ENCODE results near the gene SCARB1. TPM values are rescaled to one million over a fixed set of nuclear protein-coding genes. Genes with fewer than 3 reads are reported as not detected.

The SCARB1 gene
- total RNA-seq, 4 donors from 2014 or later: 33.7 to 252 (median 43.6) TPM

- Histone ChIP-seq H3K36me3 (no peaks in the 10 kb centered on the region), H3K27ac (peak overlapping the region in 1 of 4 donors; percentile 23), H3K4me1 (peaks cover 8 to 32% (median 20%) of the 10 kb centered on the region in 4 donors), H3K27me3 (no peaks in the 10 kb centered on the region), H3K4me3 (no peak overlapping the region), H3K9me3 (no peaks in the 10 kb centered on the region)
- WGBS, 2 donors (ENCODE audit: low coverage in 1 of 2): 95% methylated on average over 4 of the region's 4 CpGs; no CpG with 5 or more reads in 1 of the 2 donors
- intact Hi-C loops (cut with DNase I; ENCODE audit: low total_unique reads) (loop anchor here (5.0 kb wide), 1 partner anchor 40 kb away; no protein-coding TSS in a partner anchor), in situ Hi-C loops (cut with MboI; ENCODE audit: low pct_ligation_motif_present in 1 of 4, low pct_unique_long_range_greater_than_20kb in 1 of 4, low sequenced_read_pairs in 3 of 4) (loop anchor here in 3 of 4 donors (25.0 kb wide), 5 partner anchors 170 to 420 kb away; no protein-coding TSS in a partner anchor)
- no peak for DNase-seq
- TF ChIP-seq POLR2A (IDR thresholded peaks at IDR 0.05): no peak
- TF ChIP-seq EP300 (IDR thresholded peaks at IDR 0.05; ENCODE audit: low read depth): no peak
- TF ChIP-seq POLR2AphosphoS5 (IDR thresholded peaks at IDR 0.05): no peak
- no peak for TF ChIP-seq CTCF (IDR thresholded peaks at IDR 0.05)
Measured at GRCh38 chr12:124757329-124757728, 106.3 kb downstream of the SCARB1 start.

- H3K9me3 ChIP-seq: no peaks in the 10 kb centered on the region
- H3K4me1 ChIP-seq: peaks cover 8 to 32% (median 18%) of the 10 kb centered on the region in 4 donors
- H3K27ac ChIP-seq: peak overlapping the region; percentile 77 to 90 (median 85)
- intact Hi-C loops (cut with DNase I; ENCODE audit: low total_unique reads) (loop anchor here (5.0 kb wide), 1 partner anchor 39 kb away; no protein-coding TSS in a partner anchor), in situ Hi-C loops (cut with MboI; ENCODE audit: low pct_ligation_motif_present in 1 of 4, low pct_unique_long_range_greater_than_20kb in 1 of 4, low sequenced_read_pairs in 3 of 4) (loop anchor here in 3 of 4 donors (25.0 kb wide), 5 partner anchors 169 to 419 kb away; no protein-coding TSS in a partner anchor)
- no peak overlapping the region for H3K4me3 ChIP-seq
- no peaks in the 10 kb centered on the region for H3K27me3 ChIP-seq
- TF ChIP-seq POLR2A (IDR thresholded peaks at IDR 0.05) (no peak), CTCF (IDR thresholded peaks at IDR 0.05) (no peak), EP300 (IDR thresholded peaks at IDR 0.05; ENCODE audit: low read depth) (no peak), POLR2AphosphoS5 (IDR thresholded peaks at IDR 0.05) (no peak)
- H3K36me3 ChIP-seq: no peaks in the 10 kb centered on the region
- WGBS, 2 donors (ENCODE audit: low coverage in 1 of 2): 81% methylated on average over 3 of the region's 3 CpGs; no CpG with 5 or more reads in 1 of the 2 donors
- DNase-seq: no peak
Measured at GRCh38 chr12:124756760-124757159, 106.9 kb downstream of the SCARB1 start.

- 69 to 93% methylated on average over 2 to 6 of the region's 6 CpGs for WGBS, 2 donors (ENCODE audit: low coverage in 1 of 2)
- in situ Hi-C loops (cut with MboI; ENCODE audit: low pct_ligation_motif_present in 1 of 4, low pct_unique_long_range_greater_than_20kb in 1 of 4, low sequenced_read_pairs in 3 of 4): loop anchor here in 3 of 4 donors (25.0 kb wide), 5 partner anchors 169 to 419 kb away; no protein-coding TSS in a partner anchor
- H3K36me3 ChIP-seq: no peaks in the 10 kb centered on the region
- no peak for DNase-seq
- no peaks in the 10 kb centered on the region for H3K9me3 ChIP-seq
- peak overlapping the region; percentile 77 to 90 (median 85) for H3K27ac ChIP-seq
- H3K4me3 ChIP-seq: no peak overlapping the region
- H3K4me1 ChIP-seq: peaks cover 8 to 30% (median 18%) of the 10 kb centered on the region in 4 donors
- intact Hi-C loops (cut with DNase I; ENCODE audit: low total_unique reads): loop anchor here (5.0 kb wide), 1 partner anchor 39 kb away; no protein-coding TSS in a partner anchor
- TF ChIP-seq EP300 (IDR thresholded peaks at IDR 0.05; ENCODE audit: low read depth): no peak
- no peak for TF ChIP-seq POLR2AphosphoS5 (IDR thresholded peaks at IDR 0.05)
- TF ChIP-seq CTCF (IDR thresholded peaks at IDR 0.05): no peak
- no peak for TF ChIP-seq POLR2A (IDR thresholded peaks at IDR 0.05)
- no peaks in the 10 kb centered on the region for H3K27me3 ChIP-seq
Measured at GRCh38 chr12:124756166-124756565, 107.5 kb downstream of the SCARB1 start.

- Histone ChIP-seq H3K4me3 (no peak overlapping the region), H3K9me3 (no peaks in the 10 kb centered on the region), H3K27ac (peak overlapping the region; percentile 77 to 90 (median 85)), H3K27me3 (no peaks in the 10 kb centered on the region), H3K36me3 (no peaks in the 10 kb centered on the region), H3K4me1 (peaks cover 8 to 30% (median 18%) of the 10 kb centered on the region in 4 donors)
- 69 to 78% methylated on average over 4 to 8 of the region's 8 CpGs for WGBS, 2 donors (ENCODE audit: low coverage in 1 of 2)
- no peak for DNase-seq
- in situ Hi-C loops (cut with MboI; ENCODE audit: low pct_ligation_motif_present in 1 of 4, low pct_unique_long_range_greater_than_20kb in 1 of 4, low sequenced_read_pairs in 3 of 4): loop anchor here in 3 of 4 donors (25.0 kb wide), 5 partner anchors 168 to 418 kb away; no protein-coding TSS in a partner anchor
- TF ChIP-seq POLR2AphosphoS5 (IDR thresholded peaks at IDR 0.05): no peak
- TF ChIP-seq EP300 (IDR thresholded peaks at IDR 0.05; ENCODE audit: low read depth): no peak
- no peak for TF ChIP-seq POLR2A (IDR thresholded peaks at IDR 0.05)
- no peak for TF ChIP-seq CTCF (IDR thresholded peaks at IDR 0.05)
- intact Hi-C loops (cut with DNase I; ENCODE audit: low total_unique reads): loop anchor here (5.0 kb wide), 1 partner anchor 38 kb away; no protein-coding TSS in a partner anchor
Measured at GRCh38 chr12:124755801-124756148, 107.9 kb downstream of the SCARB1 start.
